Measurements from ENCODE around the gene TAS1R3.

GRCh38 chr1:1331068-1331965 is at the start of gene TAS1R3:
- no peak for TF ChIP-seq TAF1 (IDR thresholded peaks at IDR 0.05; ENCODE audit: borderline replicate concordance, insufficient read depth, low read length)
- TF ChIP-seq REST (IDR thresholded peaks at IDR 0.05; ENCODE audit: insufficient read depth in 1 of 2, low read depth in 2 of 2, low read length in 2 of 2) = no peak
- TF ChIP-seq FOXP2 (optimal IDR thresholded peaks at IDR 0.05; ENCODE audit: borderline replicate concordance, extremely low read depth, extremely low read length, insufficient read depth) = no peak

All from PFSK-1 (cell line).